PC-9 (cell line): ENCODE results near the gene ZNF438.

Source experiments
- CTCF ChIP-seq: fragments of 200-600 bp; sonication (generic); conservative IDR thresholded peaks from 2 replicates; pipeline ENCODE4 v1.6.1; 2017; ENCODE audit warnings: mixed run types, antibody characterized with exemption, mild to moderate bottlenecking, moderate library complexity
- EZH2 ChIP-seq: fragments of 200-600 bp; sonication (generic); IDR thresholded peaks from 2 replicates; pipeline ENCODE4 v1.8.0; 2017; ENCODE audit warnings: antibody characterized with exemption, low read depth

- TF ChIP-seq CTCF (no peak), EZH2 (no peak)
These were observed 11.0 kb upstream of the ZNF438 start for GRCh38 chr10:31042670-31043069.
